Measurements from ENCODE around the gene CNTNAP2.

CNTNAP2 gene

DNA sequence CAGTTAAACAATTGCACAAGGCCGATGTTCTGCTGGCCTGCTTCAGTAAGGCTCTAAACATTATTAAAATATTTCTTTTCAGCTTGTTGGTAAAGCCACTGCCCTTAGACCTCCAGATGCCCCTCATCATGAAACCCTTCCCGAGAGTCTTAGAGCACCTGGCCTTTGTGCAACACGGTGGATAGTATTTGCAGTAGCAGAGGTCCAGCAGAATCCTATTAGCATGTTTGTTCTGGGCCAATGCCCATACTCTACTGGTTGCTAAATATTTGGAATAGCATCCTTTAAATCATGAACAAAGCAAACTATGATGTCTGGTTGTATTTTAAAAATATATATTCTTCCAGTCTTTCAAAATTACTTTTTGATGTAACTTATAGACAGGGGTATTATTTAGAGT lies 584.6 kb downstream of the CNTNAP2 start:
- no peak for DNase-seq

DNA sequence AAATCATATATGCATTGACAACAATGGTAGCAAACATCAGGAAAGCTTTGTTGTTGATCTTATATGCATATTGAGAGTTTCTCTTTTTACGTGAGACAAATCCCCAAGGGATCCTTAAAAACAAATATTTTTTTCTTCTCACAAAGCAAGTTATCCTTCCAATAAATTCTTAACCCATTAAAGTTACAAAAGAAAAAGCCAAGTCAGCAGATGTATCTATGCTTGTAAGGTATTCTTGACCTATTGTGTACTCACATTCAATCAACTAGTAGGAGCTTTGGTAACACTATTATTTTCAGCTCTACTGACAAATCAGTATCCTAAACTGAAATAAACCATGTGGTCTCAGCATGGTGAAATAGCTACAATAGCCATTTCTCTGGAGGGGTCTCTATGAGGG lies 586.3 kb downstream of the CNTNAP2 start:
- no peak for DNase-seq

DNA sequence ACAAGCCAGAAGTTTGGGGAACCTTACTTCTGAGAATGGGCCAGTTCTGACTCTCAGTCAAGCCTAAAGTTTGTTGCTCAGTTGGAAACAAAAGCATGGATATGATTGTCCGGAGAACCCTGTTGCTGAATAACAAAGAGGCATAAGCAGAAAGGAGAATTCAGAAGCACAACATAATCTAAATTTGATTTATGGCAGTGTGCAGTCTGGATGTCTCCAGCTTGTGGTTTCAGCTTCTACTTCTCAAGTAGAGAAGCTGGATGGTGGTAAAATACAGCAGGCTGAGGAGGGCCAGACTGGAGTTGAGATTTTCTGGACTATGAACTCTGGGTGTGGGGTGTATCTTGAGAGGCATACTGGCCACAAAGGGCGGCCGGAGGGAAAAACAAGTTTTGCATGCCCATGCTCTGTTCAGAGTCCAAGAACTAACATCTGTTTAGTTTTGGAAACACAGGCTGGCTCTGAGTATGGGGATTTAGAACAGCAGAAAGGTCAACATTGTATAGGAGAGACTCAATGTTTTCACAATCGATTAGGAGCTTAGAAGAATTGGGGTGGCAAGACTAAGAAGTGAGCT lies 592.9 kb downstream of the CNTNAP2 start:
- DNase-seq = no peak

DNA sequence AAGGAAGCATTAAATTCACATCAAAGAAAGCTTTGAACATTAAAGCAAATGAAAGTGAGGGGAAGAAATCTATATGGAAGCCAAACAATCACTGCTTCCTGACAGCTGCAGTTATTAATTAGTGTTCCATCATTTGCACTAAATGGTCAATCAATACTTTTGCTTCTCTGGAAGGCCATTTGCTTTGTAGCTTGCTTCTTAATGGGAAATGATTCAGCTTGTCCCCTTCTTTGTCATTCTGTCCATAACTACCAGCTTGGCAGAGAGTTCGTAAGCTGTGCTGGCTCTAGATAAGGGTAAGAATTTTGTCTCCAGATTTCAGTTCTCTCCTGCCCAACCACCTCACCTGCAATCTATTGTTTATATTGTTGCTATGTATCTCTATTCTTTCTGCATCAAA lies 596.6 kb downstream of the CNTNAP2 start:
- DNase-seq = no peak

DNA sequence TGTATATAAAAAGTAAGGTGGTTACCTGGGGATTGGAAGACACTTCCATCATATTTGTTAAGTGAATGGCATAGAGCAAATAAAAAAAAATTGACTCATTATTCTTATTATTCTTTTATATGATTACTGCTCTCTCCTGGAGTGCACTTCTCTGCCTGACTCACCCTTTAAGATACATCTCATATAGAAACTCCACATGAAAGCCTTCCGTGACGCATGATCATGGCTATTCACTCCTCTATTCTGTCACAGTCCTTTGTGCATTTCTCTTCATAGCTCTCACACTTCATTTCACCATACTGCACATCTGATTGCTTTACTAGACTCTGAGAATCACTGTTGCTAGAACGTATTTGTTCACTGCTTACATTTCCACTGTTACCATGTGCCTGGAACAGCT lies 597.3 kb downstream of the CNTNAP2 start:
- no peak for DNase-seq

GRCh38 chr7:146720195-146720594 lies 603.6 kb downstream of the CNTNAP2 start:
- DNase-seq = no peak

DNA sequence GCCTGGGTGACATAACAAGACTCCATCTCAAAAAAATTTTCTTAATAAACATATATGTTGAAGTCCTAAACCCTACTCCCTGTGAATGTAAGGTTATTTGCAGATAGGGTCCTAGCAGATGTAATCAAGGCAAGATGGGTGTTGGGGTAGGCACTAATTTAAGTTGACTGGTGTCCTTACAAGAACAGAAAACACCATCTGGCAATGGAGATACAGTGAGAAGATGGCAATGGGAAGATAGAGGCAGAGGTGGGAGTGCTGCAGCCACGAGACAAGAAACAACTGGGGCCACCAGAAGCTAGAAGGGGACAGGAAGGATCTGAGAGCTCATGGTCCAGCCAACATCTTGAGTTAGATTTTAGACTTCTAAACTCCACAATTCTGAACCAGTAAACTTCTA lies 606.4 kb downstream of the CNTNAP2 start:
- no peak for DNase-seq

DNA sequence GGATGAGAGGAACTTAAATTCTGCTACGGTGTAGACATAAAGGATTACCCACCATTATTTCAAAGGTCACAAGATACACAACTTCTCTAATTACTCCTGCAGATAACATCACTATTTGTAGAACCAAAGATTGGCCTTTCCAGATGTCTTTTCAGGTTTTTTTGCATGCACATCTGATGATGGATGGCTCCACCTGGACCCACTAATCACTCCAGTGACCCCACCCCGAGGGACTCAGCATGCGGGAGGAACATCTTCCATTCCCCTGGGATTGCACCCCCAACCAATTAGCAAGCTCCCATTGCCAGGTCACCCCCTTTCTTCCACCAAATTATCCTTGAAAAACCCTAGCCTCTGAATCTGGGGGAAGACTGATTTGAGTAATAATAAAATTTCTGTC lies 608.9 kb downstream of the CNTNAP2 start:
- no peak for DNase-seq

GRCh38 chr7:146728141-146728540 lies 611.5 kb downstream of the CNTNAP2 start:
- no peak for DNase-seq

DNA sequence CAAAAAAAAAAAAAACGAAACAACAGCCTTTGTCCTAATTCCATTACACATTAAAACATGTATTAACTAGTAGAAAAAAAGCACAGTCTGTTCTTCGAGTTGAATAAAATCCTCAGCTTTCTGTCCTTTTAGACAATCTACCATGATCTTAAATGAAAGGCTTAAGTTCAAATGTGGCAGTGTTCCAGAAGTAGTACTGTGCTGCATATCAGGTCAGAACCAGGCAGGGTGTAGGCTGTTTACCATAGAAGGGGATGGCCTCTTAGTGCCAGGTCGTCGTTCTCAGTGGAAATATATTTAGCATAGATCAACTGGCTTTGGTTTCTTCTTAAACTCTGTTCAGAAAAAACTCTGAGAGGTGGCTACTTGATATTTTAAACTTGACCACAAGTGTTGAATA lies 612.0 kb downstream of the CNTNAP2 start:
- no peak for DNase-seq

GRCh38 chr7:146731185-146731584 lies 614.6 kb downstream of the CNTNAP2 start:
- no peak for DNase-seq

- DNase-seq = no peak
These were observed 619.4 kb downstream of the CNTNAP2 start for GRCh38 chr7:146735992-146736391.

DNA sequence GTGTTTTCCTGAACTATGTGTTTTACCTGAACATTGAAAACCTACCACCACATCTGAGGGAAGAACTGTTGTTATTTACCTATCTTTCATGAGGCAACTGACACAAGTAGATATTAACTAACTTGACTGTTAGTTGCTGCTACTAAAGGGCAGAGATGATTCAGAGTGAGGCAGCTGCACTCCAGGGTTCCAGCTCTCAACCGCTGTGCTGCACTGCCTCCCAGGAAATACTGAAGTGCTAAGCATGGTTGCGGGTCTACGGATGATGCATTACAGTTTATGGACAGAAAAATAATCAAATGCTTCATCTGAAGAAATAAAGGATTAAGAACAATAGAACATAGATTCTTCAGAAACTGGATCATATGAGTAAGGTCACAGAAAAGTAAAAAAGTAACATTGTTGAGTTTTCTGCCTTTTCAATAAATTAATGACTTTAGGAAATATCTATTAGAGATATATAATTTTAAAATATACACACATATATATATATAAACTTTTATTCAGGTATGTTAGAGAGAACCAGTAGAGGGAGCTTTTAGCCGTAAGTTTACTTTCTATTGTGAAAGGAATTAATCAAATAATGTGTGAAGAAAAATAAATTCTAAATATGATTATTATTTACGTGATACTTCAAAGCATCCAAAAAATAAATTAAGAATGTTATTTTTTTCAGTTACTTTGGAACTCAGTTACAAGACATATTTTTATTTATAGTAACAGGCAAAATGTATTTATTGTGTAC lies 620.0 kb downstream of the CNTNAP2 start:
- DNase-seq = peak; percentile 2

DNA sequence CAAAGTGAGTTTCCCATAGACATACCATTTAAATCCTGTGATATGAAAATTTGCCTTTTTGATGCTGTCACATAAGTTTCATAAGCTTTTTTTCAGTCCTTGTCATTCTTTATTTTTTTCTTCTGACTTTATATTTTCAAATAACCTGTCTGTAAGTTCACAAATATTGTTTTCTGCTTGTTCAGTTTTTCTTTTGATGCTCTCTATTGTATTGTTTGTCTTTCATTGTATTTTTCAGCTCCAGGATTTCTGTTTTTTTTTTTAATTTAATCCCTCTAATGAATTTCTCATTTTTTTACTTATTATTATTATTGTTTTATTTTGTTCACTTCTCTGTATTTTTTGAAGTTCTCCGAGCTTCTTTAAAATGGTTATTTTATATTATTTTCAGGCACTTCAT lies 623.4 kb downstream of the CNTNAP2 start:
- no peak for DNase-seq

DNA sequence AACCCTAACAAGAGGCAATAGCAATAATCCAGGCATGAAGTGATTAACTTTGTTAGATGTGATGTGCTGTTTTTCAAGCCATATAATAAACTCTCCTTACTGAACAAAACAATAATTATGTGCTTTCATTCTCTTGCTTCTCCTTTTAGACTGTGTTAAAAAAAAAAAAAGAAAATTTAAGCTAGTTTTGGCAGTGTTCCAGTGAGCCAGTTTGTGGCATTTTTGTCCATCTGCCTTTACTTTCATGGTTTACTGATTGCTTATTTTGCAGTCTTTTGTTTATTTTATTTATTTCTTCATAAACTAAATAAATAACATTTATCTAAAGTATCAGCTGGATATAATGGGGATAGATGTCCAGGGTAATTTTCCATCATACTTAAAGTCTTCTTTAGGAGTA lies 625.3 kb downstream of the CNTNAP2 start:
- no peak for DNase-seq

DNA sequence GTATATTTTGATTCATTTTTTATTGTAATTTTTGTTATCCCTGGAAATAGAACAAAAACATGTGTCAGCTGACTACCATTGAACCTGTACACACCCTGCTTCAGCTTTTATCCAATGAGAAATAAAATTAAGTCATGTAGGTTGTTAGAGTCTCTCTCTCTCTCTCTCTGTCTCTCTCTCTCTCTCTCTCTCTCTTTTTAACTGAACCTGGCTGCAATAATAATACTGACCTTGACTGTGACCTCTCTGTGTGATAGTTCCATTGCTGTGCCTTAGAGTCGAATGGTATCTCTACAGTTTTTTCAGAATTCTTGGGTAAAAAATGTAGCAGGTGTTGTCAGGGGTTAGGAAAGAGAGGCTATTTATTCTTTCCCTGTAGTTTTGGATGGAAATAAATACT lies 637.8 kb downstream of the CNTNAP2 start:
- no peak for DNase-seq

DNA sequence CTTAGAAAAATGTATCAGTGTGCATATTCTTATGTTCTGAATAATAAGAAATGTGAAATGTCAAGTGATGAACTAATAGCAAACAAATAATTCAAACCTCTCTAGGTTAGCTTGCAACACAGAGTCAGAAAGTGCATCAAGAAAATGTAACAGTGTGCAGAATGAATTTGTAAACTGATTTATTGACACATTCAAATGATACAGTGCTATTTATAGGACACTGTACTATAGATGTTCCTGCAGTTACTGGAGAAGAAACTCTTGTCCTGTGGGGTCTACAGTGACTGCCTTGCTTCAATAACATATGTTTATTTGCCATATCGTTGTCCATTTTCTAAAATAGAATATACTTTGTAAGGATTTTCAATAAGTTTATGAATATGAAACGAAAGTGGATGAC lies 639.0 kb downstream of the CNTNAP2 start:
- no peak for DNase-seq

- DNase-seq = no peak
These were observed 647.9 kb downstream of the CNTNAP2 start for GRCh38 chr7:146764458-146764857.

DNA sequence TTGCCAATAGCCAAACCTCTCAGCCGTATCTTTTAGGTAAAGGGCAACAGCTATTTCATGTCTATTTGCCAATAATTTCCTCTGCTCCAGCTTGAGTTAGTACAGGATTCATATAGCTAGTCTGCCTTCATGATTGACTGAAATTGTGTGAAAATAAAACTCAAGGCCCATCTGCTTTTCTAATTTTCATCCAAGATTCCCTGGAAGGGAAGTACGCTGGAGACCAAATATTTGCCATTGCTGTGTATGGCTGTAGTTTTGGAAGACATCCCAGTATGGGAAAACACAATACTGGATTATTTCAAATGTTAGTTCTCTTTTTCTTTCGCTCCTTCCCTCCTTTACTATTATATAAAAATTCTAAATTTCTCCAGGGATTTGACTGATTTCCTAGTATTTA lies 652.4 kb downstream of the CNTNAP2 start:
- DNase-seq = no peak

DNA sequence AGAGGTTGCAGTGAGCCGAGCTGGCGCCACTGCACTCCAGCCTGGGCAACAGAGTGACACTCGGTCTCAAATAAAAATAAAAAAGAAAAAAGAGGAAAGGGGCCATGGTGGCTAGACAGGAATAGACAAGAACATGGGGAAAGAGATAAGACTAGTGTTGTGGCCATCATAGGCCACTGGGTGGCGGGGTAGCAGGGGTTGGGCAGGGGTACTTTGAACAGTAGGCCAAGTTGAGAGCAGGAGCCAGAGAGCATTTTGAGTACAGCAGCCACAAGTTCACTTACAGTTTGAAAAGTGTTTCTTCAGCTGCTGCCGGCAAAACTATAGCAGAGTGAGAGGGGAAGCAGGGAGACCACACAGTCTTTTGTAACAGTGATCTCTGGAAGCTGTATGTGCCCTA lies 656.0 kb downstream of the CNTNAP2 start:
- no peak for DNase-seq

GRCh38 chr7:146773506-146773905 lies 656.9 kb downstream of the CNTNAP2 start:
- DNase-seq = peak; percentile 3

GRCh38 chr7:146781352-146782116 lies 664.9 kb downstream of the CNTNAP2 start:
- DNase-seq = no peak

- no peak for DNase-seq
These were observed 670.7 kb downstream of the CNTNAP2 start for GRCh38 chr7:146787266-146787665.

GRCh38 chr7:146788008-146788407 lies 671.4 kb downstream of the CNTNAP2 start:
- DNase-seq = no peak

Data from fibroblast of upper back skin (primary cell).